ENCODE results near the gene CCDC9B.

CCDC9B gene

DNA sequence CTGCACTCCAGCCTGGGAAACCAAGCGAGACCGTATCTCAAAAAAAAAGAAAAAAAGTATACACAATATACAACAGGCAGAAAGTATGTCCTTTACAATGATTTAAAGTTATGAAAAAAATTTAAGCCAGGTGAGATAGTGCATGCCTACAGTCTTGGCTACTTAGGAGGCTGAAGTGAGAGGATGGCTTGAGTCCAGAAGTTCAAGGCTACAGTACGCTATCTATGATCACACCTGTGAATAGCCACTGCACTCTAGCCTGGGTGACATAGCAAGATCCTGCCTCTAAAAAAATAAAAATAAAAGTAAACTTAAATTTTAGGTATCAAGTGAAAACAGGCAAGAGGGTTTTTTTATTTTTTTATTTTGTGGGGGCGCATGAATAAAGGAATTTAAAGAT is 38.6 kb upstream of the CCDC9B start:
- H2BK5ac ChIP-seq (ENCODE audit: low read depth, low read length, poor library complexity) = no peak overlapping the region
- 100% methylated on average over 1 of the region's 4 CpGs for WGBS (ENCODE audit: extremely low coverage, insufficient coverage, insufficient read length)
- no peaks in the 10 kb centered on the region for H3K27me3 ChIP-seq (ENCODE audit: insufficient read depth, low read length)
- no peak overlapping the region for H3K9ac ChIP-seq (ENCODE audit: low read length)
- H3K79me2 ChIP-seq (ENCODE audit: control insufficient read depth, insufficient read depth, low read length, poor library complexity) = peaks cover 5% of the 10 kb centered on the region
- H3K4me2 ChIP-seq (ENCODE audit: low read length) = no peak overlapping the region
- no peak overlapping the region for H2AFZ ChIP-seq (ENCODE audit: insufficient read depth, low read length, poor library complexity)
- no peak overlapping the region for H3K4me3 ChIP-seq (ENCODE audit: low read depth, low read length)
- H2BK12ac ChIP-seq (ENCODE audit: low read length) = no peak overlapping the region
- H3K23ac ChIP-seq (ENCODE audit: low read length) = no peak overlapping the region
- peaks cover 0 to 5% of the 10 kb centered on the region in 2 experiments for H3K4me1 ChIP-seq (ENCODE audit: control insufficient read depth in 1 of 2, insufficient read depth in 2 of 2, low read length in 2 of 2)
- H3K36me3 ChIP-seq (ENCODE audit: control insufficient read depth in 1 of 2, insufficient read depth in 2 of 2, low read length in 2 of 2) = no peaks in the 10 kb centered on the region
- no peak overlapping the region for H2AK5ac ChIP-seq (ENCODE audit: low read length)
- peak; percentile 18 to 66 for DNase-seq
- H3K14ac ChIP-seq (ENCODE audit: low read length) = no peak overlapping the region
- no peak overlapping the region for H4K12ac ChIP-seq (ENCODE audit: low read depth, low read length)
- no peaks in the 10 kb centered on the region for H3K9me3 ChIP-seq (ENCODE audit: insufficient read depth, low read depth, low read length)
- H4K8ac ChIP-seq (ENCODE audit: low read depth, low read length) = no peak overlapping the region
- no peak overlapping the region for H3K4ac ChIP-seq (ENCODE audit: low read depth, low read length)
- no peak overlapping the region for H2BK120ac ChIP-seq (ENCODE audit: insufficient read depth, low read length, poor library complexity)
- H3K79me1 ChIP-seq (ENCODE audit: low read length) = peaks cover 6% of the 10 kb centered on the region
- no peak overlapping the region for H3K27ac ChIP-seq (ENCODE audit: low read depth, low read length)
- H4K91ac ChIP-seq (ENCODE audit: low read depth, low read length) = no peak overlapping the region
- no peak overlapping the region for H3K18ac ChIP-seq (ENCODE audit: low read length)

DNA sequence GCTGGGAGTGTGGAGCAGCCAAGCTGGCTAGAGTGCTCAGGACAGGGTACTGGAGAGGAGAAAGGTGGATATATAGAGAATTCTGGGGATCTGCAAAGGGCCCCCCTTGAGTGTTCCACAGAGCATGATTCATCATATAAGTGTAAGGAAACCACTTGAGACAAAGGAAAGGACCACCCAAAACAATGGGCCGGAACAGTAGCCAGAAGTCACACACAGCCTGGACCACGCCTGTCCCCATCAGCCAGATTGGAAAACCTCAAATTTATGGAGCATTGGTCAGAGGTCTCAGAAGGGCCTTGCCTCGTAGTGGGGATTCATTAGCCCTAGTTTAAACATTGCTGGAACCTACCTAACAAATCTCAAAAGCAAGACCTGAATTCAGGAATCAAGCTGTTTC is 36.9 kb upstream of the CCDC9B start:
- H4K12ac ChIP-seq (ENCODE audit: low read depth, low read length) = no peak overlapping the region
- no peak overlapping the region for H3K4me2 ChIP-seq (ENCODE audit: low read length)
- peaks cover 0 to 2% of the 10 kb centered on the region in 2 experiments for H3K4me1 ChIP-seq (ENCODE audit: control insufficient read depth in 1 of 2, insufficient read depth in 2 of 2, low read length in 2 of 2)
- H3K4ac ChIP-seq (ENCODE audit: low read depth, low read length) = no peak overlapping the region
- H3K36me3 ChIP-seq (ENCODE audit: control insufficient read depth in 1 of 2, insufficient read depth in 2 of 2, low read length in 2 of 2) = no peaks in the 10 kb centered on the region
- H4K91ac ChIP-seq (ENCODE audit: low read depth, low read length) = no peak overlapping the region
- H3K4me3 ChIP-seq (ENCODE audit: low read depth, low read length) = no peak overlapping the region
- no peak overlapping the region for H2AFZ ChIP-seq (ENCODE audit: insufficient read depth, low read length, poor library complexity)
- DNase-seq = no peak
- no peak overlapping the region for H3K27ac ChIP-seq (ENCODE audit: low read depth, low read length)
- no peak overlapping the region for H3K14ac ChIP-seq (ENCODE audit: low read length)
- peaks cover 1% of the 10 kb centered on the region for H3K79me1 ChIP-seq (ENCODE audit: low read length)
- H2BK120ac ChIP-seq (ENCODE audit: insufficient read depth, low read length, poor library complexity) = no peak overlapping the region
- H2BK5ac ChIP-seq (ENCODE audit: low read depth, low read length, poor library complexity) = no peak overlapping the region
- H3K23ac ChIP-seq (ENCODE audit: low read length) = no peak overlapping the region
- no CpG with 5 or more reads among the region's 3 CpGs for WGBS (ENCODE audit: extremely low coverage, insufficient coverage, insufficient read length)
- peak overlapping the region; percentile 51 for H3K9ac ChIP-seq (ENCODE audit: low read length)
- no peaks in the 10 kb centered on the region for H3K79me2 ChIP-seq (ENCODE audit: control insufficient read depth, insufficient read depth, low read length, poor library complexity)
- no peaks in the 10 kb centered on the region for H3K27me3 ChIP-seq (ENCODE audit: insufficient read depth, low read length)
- H2AK5ac ChIP-seq (ENCODE audit: low read length) = no peak overlapping the region
- H4K8ac ChIP-seq (ENCODE audit: low read depth, low read length) = no peak overlapping the region
- no peaks in the 10 kb centered on the region for H3K9me3 ChIP-seq (ENCODE audit: insufficient read depth, low read depth, low read length)
- H3K18ac ChIP-seq (ENCODE audit: low read length) = no peak overlapping the region
- H2BK12ac ChIP-seq (ENCODE audit: low read length) = no peak overlapping the region

GRCh38 chr15:40372981-40373380 is 32.2 kb upstream of the CCDC9B start:
- DNase-seq = no peak
- WGBS (ENCODE audit: extremely low coverage, insufficient coverage, insufficient read length) = no CpG with 5 or more reads among the region's 2 CpGs
- no peak overlapping the region for H3K23ac ChIP-seq (ENCODE audit: low read length)

DNA sequence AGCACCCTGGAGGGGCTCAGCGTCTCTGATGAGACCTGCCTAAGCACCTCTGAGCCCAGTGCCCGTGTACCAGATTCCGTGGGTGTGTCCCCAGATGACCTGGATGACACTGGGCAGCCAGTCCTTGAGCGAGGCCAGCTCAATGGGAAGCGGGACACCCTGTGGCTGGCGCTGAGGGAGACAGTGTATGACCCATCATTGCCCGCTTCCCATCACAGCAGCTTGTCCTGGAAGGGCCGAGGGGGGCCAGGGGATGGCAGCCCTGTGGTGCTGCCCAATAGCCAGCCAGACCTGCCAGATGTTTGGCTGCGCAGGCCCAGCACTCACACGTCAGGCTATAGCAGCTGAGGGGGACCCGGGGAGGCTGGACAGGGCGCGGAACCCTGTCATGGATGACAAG is 29.2 kb upstream of the CCDC9B start:
- Histone ChIP-seq H2BK5ac (ENCODE audit: low read depth, low read length, poor library complexity) (no peak overlapping the region), H2AK5ac (ENCODE audit: low read length) (no peak overlapping the region), H3K4ac (ENCODE audit: low read depth, low read length) (no peak overlapping the region), H4K12ac (ENCODE audit: low read depth, low read length) (no peak overlapping the region), H3K23ac (ENCODE audit: low read length) (no peak overlapping the region), H3K79me2 (ENCODE audit: control insufficient read depth, insufficient read depth, low read length, poor library complexity) (no peaks in the 10 kb centered on the region), H3K4me2 (ENCODE audit: low read length) (no peak overlapping the region), H3K18ac (ENCODE audit: low read length) (no peak overlapping the region), H4K91ac (ENCODE audit: low read depth, low read length) (no peak overlapping the region), H3K9me3 (ENCODE audit: insufficient read depth, low read depth, low read length) (peaks cover 4% of the 10 kb centered on the region), H3K14ac (ENCODE audit: low read length) (no peak overlapping the region), H3K9ac (ENCODE audit: low read length) (no peak overlapping the region), H2BK12ac (ENCODE audit: low read length) (no peak overlapping the region), H2BK120ac (ENCODE audit: insufficient read depth, low read length, poor library complexity) (no peak overlapping the region), H4K8ac (ENCODE audit: low read depth, low read length) (no peak overlapping the region), H3K4me1 (ENCODE audit: control insufficient read depth in 1 of 2, insufficient read depth in 2 of 2, low read length in 2 of 2) (peaks cover 8 to 9% of the 10 kb centered on the region in 2 experiments), H3K79me1 (ENCODE audit: low read length) (peaks cover 3% of the 10 kb centered on the region), H3K27ac (ENCODE audit: low read depth, low read length) (no peak overlapping the region), H2AFZ (ENCODE audit: insufficient read depth, low read length, poor library complexity) (no peak overlapping the region), H3K4me3 (ENCODE audit: low read depth, low read length) (no peak overlapping the region), H3K27me3 (ENCODE audit: insufficient read depth, low read length) (peaks cover 2% of the 10 kb centered on the region), H3K36me3 (ENCODE audit: control insufficient read depth in 1 of 2, insufficient read depth in 2 of 2, low read length in 2 of 2) (no peaks in the 10 kb centered on the region)
- DNase-seq = no peak
- no CpG with 5 or more reads among the region's 13 CpGs for WGBS (ENCODE audit: extremely low coverage, insufficient coverage, insufficient read length)

More at GRCh38 chr15:40372981-40373380, 32.2 kb upstream of the CCDC9B start:
- no peak overlapping the region for H4K12ac ChIP-seq (ENCODE audit: low read depth, low read length)
- no peaks in the 10 kb centered on the region for H3K79me2 ChIP-seq (ENCODE audit: control insufficient read depth, insufficient read depth, low read length, poor library complexity)
- H3K27ac ChIP-seq (ENCODE audit: low read depth, low read length) = no peak overlapping the region
- no peak overlapping the region for H2AK5ac ChIP-seq (ENCODE audit: low read length)
- peaks cover 3% of the 10 kb centered on the region for H3K79me1 ChIP-seq (ENCODE audit: low read length)
- peaks cover 3 to 4% of the 10 kb centered on the region in 2 experiments for H3K4me1 ChIP-seq (ENCODE audit: control insufficient read depth in 1 of 2, insufficient read depth in 2 of 2, low read length in 2 of 2)
- H4K8ac ChIP-seq (ENCODE audit: low read depth, low read length) = no peak overlapping the region
- no peak overlapping the region for H4K91ac ChIP-seq (ENCODE audit: low read depth, low read length)
- H3K27me3 ChIP-seq (ENCODE audit: insufficient read depth, low read length) = peaks cover 2% of the 10 kb centered on the region
- no peak overlapping the region for H3K4ac ChIP-seq (ENCODE audit: low read depth, low read length)
- H3K36me3 ChIP-seq (ENCODE audit: control insufficient read depth in 1 of 2, insufficient read depth in 2 of 2, low read length in 2 of 2) = no peaks in the 10 kb centered on the region
- no peak overlapping the region for H3K4me2 ChIP-seq (ENCODE audit: low read length)
- no peak overlapping the region for H3K14ac ChIP-seq (ENCODE audit: low read length)
- H2BK120ac ChIP-seq (ENCODE audit: insufficient read depth, low read length, poor library complexity) = no peak overlapping the region
- no peak overlapping the region for H3K18ac ChIP-seq (ENCODE audit: low read length)
- peaks cover 2% of the 10 kb centered on the region for H3K9me3 ChIP-seq (ENCODE audit: insufficient read depth, low read depth, low read length)
- no peak overlapping the region for H3K9ac ChIP-seq (ENCODE audit: low read length)
- no peak overlapping the region for H2AFZ ChIP-seq (ENCODE audit: insufficient read depth, low read length, poor library complexity)
- no peak overlapping the region for H2BK12ac ChIP-seq (ENCODE audit: low read length)
- H2BK5ac ChIP-seq (ENCODE audit: low read depth, low read length, poor library complexity) = no peak overlapping the region
- H3K4me3 ChIP-seq (ENCODE audit: low read depth, low read length) = no peak overlapping the region

Measured in trophoblast cell (in vitro differentiated cells and primary cell).